Heart right ventricle (tissue), 16 donors: Measurements from ENCODE around the gene CYTH1. TPM values are rescaled to one million over a fixed set of nuclear protein-coding genes. Genes with fewer than 3 reads are reported as not detected.

Experiments used
- ATAC-seq, 8 donors: fragments of 200-7000 bp; cut with Tn5 transposase; one replicate each; pipeline ENCODE4 v1.9.1; 2020; ENCODE audit warnings: mild to moderate bottlenecking in 8 of 8, moderate library complexity in 8 of 8, moderate number of reproducible peaks in 1 of 8
- DNase-seq, 2 donors: peaks; one replicate each; pipeline ENCODE4 v3.0.0-alpha.2; 2020
- H3K27ac ChIP-seq, 10 donors: fragments of 200-600 bp; sonication (generic) in 2 of 10; one replicate each; pipeline versions ENCODE4 v1.5.0 to v1.8.0; 2020 to 2022; ENCODE audit warnings: mild to moderate bottlenecking in 3 of 10
- H3K27me3 ChIP-seq, 7 donors: fragments of 200-600 bp; one replicate each; pipeline ENCODE4 v1.8.0; 2021 to 2022; ENCODE audit warnings: mild to moderate bottlenecking in 2 of 7
- H3K36me3 ChIP-seq, 9 donors: fragments of 200-600 bp; sonication (generic) in 1 of 9; one replicate each; pipeline versions ENCODE4 v1.5.0 to v1.8.0; 2020 to 2022; ENCODE audit warnings: mild to moderate bottlenecking in 2 of 9
- H3K4me1 ChIP-seq, 9 donors: fragments of 200-600 bp; sonication (generic) in 1 of 9; one replicate each; pipeline versions ENCODE4 v1.5.0 to v1.8.0; 2020 to 2022; ENCODE audit warnings: mild to moderate bottlenecking in 4 of 9
- H3K4me3 ChIP-seq, 10 donors: fragments of 200-600 bp; sonication (generic) in 2 of 10; one replicate each; pipeline versions ENCODE4 v1.5.0 to v1.8.0; 2020 to 2022; ENCODE audit warnings: mild to moderate bottlenecking in 7 of 10, moderate library complexity in 2 of 10
- H3K9me3 ChIP-seq, 11 donors: fragments of 200-600 bp in 10 of 11; sonication (generic) in 2 of 11; one replicate each; pipeline versions ENCODE4 v1.5.0 to v1.8.0; 2013 to 2022; ENCODE audit warnings: mild to moderate bottlenecking in 2 of 11, control low read depth in 1 of 11, moderate library complexity in 1 of 11
- CTCF ChIP-seq, 9 donors: fragments of 200-600 bp; sonication (generic) in 2 of 9; IDR thresholded peaks; one replicate each; pipeline versions ENCODE4 v1.5.0 to v1.8.0; 2021 to 2022; ENCODE audit warnings: antibody characterized with exemption in 9 of 9, mild to moderate bottlenecking in 5 of 9, moderate library complexity in 1 of 9
- WGBS, 2 donors: extraction: QIAGEN DNeasy Blood & Tissue Kit; methylation state at CpG; one replicate each; pipeline ENCODE4 v1.1.7; 2013; ENCODE audit warnings: inconsistent platforms in 1 of 2; 5-methylcytosine and 5-hydroxymethylcytosine counted together
- intact Hi-C, 10 donors: fragments of 100-400 bp; cut with DNase I; formaldehyde crosslinking; loops; one replicate each; pipeline versions ENCODE4 v1.11.1 to v1.14.2; 2022
- polyA plus RNA-seq, 2 donors: library from polyadenylated mRNA; stranded (reverse); fragments of 200-250 nt; gene quantifications; one replicate each; pipeline ENCODE4 v1.2.3, GENCODE V29; 2013
- total RNA-seq, 10 donors: library from RNA; stranded (reverse); fragmentation: NEBNext Ultra II Directional in 3 of 10; extraction: Animal tissue kit (Norgen Biotek cat#: 25700) in 3 of 10; gene quantifications; one replicate each; pipeline versions ENCODE4 v1.2.1 to v1.2.4, GENCODE V29; 2021 to 2023
- donor health status: Arrhythmogenic right ventricular cardiomyopathy.
- donor health status: ischemic (EF 13 %, LVEDD 7.1; RV severe dilation, severe dysfunction).
- donor health status: healthy with polysubstance abuse.
- donor health status: DM: no; HTN: yes; CAD: no.
- donor health status: DM: no; HTN: no; CAD: no.
- donor health status: ischemic (EF 25% LVEDD 6.9; RV normal size, moderate dysfunction).
- donor health status: ischemic (EF 25% LVEDD 5.7; RV mildly dilated, moderate dysfunction).
- donor health status: healthy.
- donor health status: DM: yes; HTN: yes; CAD: no.
- donor health status: Ischemic cardiomyopathy.
- donor health status: ischemic (EF 35%, LVEDD 5.7; RV mildly dilated, moderate dysfunction).
- donor health status: nonischemic (EF 11% LVEDD 7.7; RV severe dilation, severe dysfunction).
- donor health status: DM: yes; HTN: yes; CAD: no.
- donor health status: PGD.
- donor health status: ischemic (EF 29% LVEDD 5.4; RV normal size, mild dysfunction).
- donor health status: nonischemic (EF 23%, LVEDD 6.1; RV moderate dilation, normal function).

Gene CYTH1
- total and polyA plus RNA-seq, 12 donors, result 22.3 to 46.9 (median 32.5) TPM

- Histone ChIP-seq H3K9me3 (no peaks in the 10 kb centered on the region), H3K27ac (peak overlapping the region; percentile 29 to 65 (median 50)), H3K36me3 (peaks cover 0 to 15% (median 0%) of the 10 kb centered on the region in 9 donors), H3K4me3 (peak overlapping the region; percentile 4 to 56 (median 40)), H3K4me1 (peaks cover 18 to 99% (median 76%) of the 10 kb centered on the region in 9 donors), H3K27me3 (no peaks in the 10 kb centered on the region)
- intact Hi-C loops, result loop anchor here in 1 of 10 donors (5.0 kb wide), 1 partner anchor 59 kb away; the partner anchor contains the start of gene CYTH1
- DNase-seq (peak; percentile 55 to 74), ATAC-seq (peak; percentile 68 to 88 (median 82))
- TF ChIP-seq CTCF (IDR thresholded peaks at IDR 0.05), result no peak
- WGBS, 2 donors, result 11 to 14% methylated on average over 25 of the region's 25 CpGs
These were observed 58.9 kb downstream of the CYTH1 start for GRCh38 chr17:78723001-78723796.

GRCh38 chr17:78722246-78722761 is 59.8 kb downstream of the CYTH1 start:
- Histone ChIP-seq H3K9me3 (no peaks in the 10 kb centered on the region), H3K4me3 (peak overlapping the region in 8 of 10 donors; percentile 22 to 56 (median 45)), H3K4me1 (peaks cover 18 to 99% (median 82%) of the 10 kb centered on the region in 9 donors), H3K27me3 (no peaks in the 10 kb centered on the region), H3K36me3 (peaks cover 0 to 7% (median 0%) of the 10 kb centered on the region in 9 donors), H3K27ac (peak overlapping the region in 8 of 10 donors; percentile 18 to 65 (median 48))
- ATAC-seq, result peak in 6 of 8 donors; percentile 9 to 25 (median 18)
- intact Hi-C loops, result loop anchor here in 1 of 10 donors (5.0 kb wide), 1 partner anchor 60 kb away; the partner anchor contains the start of gene CYTH1
- TF ChIP-seq CTCF (IDR thresholded peaks at IDR 0.05), result no peak
- 41% methylated on average over 7 of the region's 7 CpGs for WGBS, 2 donors
- peak in 1 of 2 donors; percentile 38 for DNase-seq

GRCh38 chr17:78719630-78720298 is 62.3 kb downstream of the CYTH1 start:
- ATAC-seq, result no peak

More at GRCh38 chr17:78719630-78720298, 62.3 kb downstream of the CYTH1 start:
- DNase-seq, result no peak
- no peak for TF ChIP-seq CTCF (IDR thresholded peaks at IDR 0.05)
- peaks cover 24 to 99% (median 83%) of the 10 kb centered on the region in 9 donors for H3K4me1 ChIP-seq
- peak overlapping the region in 1 of 10 donors; percentile 7 for H3K27ac ChIP-seq
- H3K9me3 ChIP-seq, result no peaks in the 10 kb centered on the region
- H3K36me3 ChIP-seq, result no peaks in the 10 kb centered on the region
- intact Hi-C loops, result loop anchor here in 3 of 10 donors (5.0 kb wide), 2 partner anchors 63 to 78 kb away; partner anchors contain the start of gene CYTH1 (in 3 of the 3)
- 71 to 80% methylated on average over 4 of the region's 4 CpGs for WGBS, 2 donors
- H3K27me3 ChIP-seq, result no peaks in the 10 kb centered on the region
- H3K4me3 ChIP-seq, result no peak overlapping the region
